Body of pancreas (tissue), 4 donors: Measurements from ENCODE around the gene PFKFB3.

Experiments
- CTCF ChIP-seq, 7 experiments: fragments of 450-650 bp in 4 of 7; fragments of 200-600 bp in 3 of 7; sonication (generic) in 3 of 7; IDR thresholded peaks; one replicate each; pipeline ENCODE4 v1.5.1; 2016 to 2019; ENCODE audit warnings: antibody characterized with exemption in 7 of 7
- POLR2A ChIP-seq, 3 donors: fragments of 450-650 bp; IDR thresholded peaks; one replicate each; pipeline ENCODE4 v1.6.1; 2016; ENCODE audit warnings: antibody characterized with exemption in 3 of 3, mild to moderate bottlenecking in 2 of 3

- TF ChIP-seq POLR2A (IDR thresholded peaks at IDR 0.05) = no peak
- no peak for TF ChIP-seq CTCF (IDR thresholded peaks at IDR 0.05)
These were observed 18.6 kb downstream of the PFKFB3 start for GRCh38 chr10:6221192-6221940.
